Measurements from ENCODE around the gene CRTAC1. TPM values are rescaled to one million over a fixed set of nuclear protein-coding genes. Genes with fewer than 3 reads are reported as not detected.

Gene CRTAC1
- total and polyA plus RNA-seq, 4 donors = 0.14 to 0.33 (median 0.26) TPM

GRCh38 chr10:97914171-97914836 is 116.1 kb downstream of the CRTAC1 start:
- TF ChIP-seq YY1 (IDR thresholded peaks at IDR 0.05) (no peak), NR2F2 (IDR thresholded peaks at IDR 0.05) (no peak), MAX (IDR thresholded peaks at IDR 0.05) (no peak), GABPA (IDR thresholded peaks at IDR 0.05 in 1 of 2, conservative IDR thresholded peaks at IDR 0.05 in 1 of 2) (no peak), EGR1 (IDR thresholded peaks at IDR 0.05; ENCODE audit: low read depth in 2 of 2) (no peak), FOXA1 (IDR thresholded peaks at IDR 0.05) (no peak), SP1 (IDR thresholded peaks at IDR 0.05) (no peak), FOXA2 (IDR thresholded peaks at IDR 0.05) (no peak), TAF1 (conservative IDR thresholded peaks at IDR 0.05) (no peak), REST (IDR thresholded peaks at IDR 0.05) (no peak), HNF4A (conservative IDR thresholded peaks at IDR 0.05) (no peak), RAD21 (IDR thresholded peaks at IDR 0.05) (no peak)
- TF ChIP-seq, protein P1, sequence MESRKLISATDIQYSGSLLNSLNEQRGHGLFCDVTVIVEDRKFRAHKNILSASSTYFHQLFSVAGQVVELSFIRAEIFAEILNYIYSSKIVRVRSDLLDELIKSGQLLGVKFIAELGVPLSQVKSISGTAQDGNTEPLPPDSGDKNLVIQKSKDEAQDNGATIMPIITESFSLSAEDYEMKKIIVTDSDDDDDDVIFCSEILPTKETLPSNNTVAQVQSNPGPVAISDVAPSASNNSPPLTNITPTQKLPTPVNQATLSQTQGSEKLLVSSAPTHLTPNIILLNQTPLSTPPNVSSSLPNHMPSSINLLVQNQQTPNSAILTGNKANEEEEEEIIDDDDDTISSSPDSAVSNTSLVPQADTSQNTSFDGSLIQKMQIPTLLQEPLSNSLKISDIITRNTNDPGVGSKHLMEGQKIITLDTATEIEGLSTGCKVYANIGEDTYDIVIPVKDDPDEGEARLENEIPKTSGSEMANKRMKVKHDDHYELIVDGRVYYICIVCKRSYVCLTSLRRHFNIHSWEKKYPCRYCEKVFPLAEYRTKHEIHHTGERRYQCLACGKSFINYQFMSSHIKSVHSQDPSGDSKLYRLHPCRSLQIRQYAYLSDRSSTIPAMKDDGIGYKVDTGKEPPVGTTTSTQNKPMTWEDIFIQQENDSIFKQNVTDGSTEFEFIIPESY (IDR thresholded peaks at IDR 0.05) = no peak
- TF ChIP-seq, protein P2, sequence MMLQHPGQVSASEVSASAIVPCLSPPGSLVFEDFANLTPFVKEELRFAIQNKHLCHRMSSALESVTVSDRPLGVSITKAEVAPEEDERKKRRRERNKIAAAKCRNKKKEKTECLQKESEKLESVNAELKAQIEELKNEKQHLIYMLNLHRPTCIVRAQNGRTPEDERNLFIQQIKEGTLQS (IDR thresholded peaks at IDR 0.05) = no peak
- TF ChIP-seq, protein P3, sequence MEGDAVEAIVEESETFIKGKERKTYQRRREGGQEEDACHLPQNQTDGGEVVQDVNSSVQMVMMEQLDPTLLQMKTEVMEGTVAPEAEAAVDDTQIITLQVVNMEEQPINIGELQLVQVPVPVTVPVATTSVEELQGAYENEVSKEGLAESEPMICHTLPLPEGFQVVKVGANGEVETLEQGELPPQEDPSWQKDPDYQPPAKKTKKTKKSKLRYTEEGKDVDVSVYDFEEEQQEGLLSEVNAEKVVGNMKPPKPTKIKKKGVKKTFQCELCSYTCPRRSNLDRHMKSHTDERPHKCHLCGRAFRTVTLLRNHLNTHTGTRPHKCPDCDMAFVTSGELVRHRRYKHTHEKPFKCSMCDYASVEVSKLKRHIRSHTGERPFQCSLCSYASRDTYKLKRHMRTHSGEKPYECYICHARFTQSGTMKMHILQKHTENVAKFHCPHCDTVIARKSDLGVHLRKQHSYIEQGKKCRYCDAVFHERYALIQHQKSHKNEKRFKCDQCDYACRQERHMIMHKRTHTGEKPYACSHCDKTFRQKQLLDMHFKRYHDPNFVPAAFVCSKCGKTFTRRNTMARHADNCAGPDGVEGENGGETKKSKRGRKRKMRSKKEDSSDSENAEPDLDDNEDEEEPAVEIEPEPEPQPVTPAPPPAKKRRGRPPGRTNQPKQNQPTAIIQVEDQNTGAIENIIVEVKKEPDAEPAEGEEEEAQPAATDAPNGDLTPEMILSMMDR (IDR thresholded peaks at IDR 0.05; ENCODE audit: low read depth, low read length, missing input control) = no peak

More at GRCh38 chr10:97914171-97914836, 116.1 kb downstream of the CRTAC1 start:
- Histone ChIP-seq H3K9me3 (ENCODE audit: control insufficient read depth in 4 of 4, low read length in 3 of 4) (no peaks in the 10 kb centered on the region), H3K27ac (ENCODE audit: low read depth in 1 of 2, low read length in 2 of 2) (no peak overlapping the region), H3K4me3 (ENCODE audit: low read depth in 1 of 3, low read length in 3 of 3) (no peak overlapping the region), H3K4me1 (ENCODE audit: control insufficient read depth in 4 of 4, insufficient read depth in 4 of 4, low read length in 3 of 4) (peaks cover 0 to 7% (median under 1%) of the 10 kb centered on the region in 4 donors), H3K36me3 (ENCODE audit: control insufficient read depth in 4 of 4, insufficient read depth in 3 of 4, low read depth in 1 of 4, low read length in 3 of 4) (no peaks in the 10 kb centered on the region), H3K27me3 (ENCODE audit: control insufficient read depth in 4 of 4, insufficient read depth in 4 of 4, low read length in 3 of 4) (no peaks in the 10 kb centered on the region), H3K9ac (ENCODE audit: low read depth in 1 of 2, low read length in 2 of 2) (no peak overlapping the region)
- WGBS = 39% methylated on average over 10 of the region's 10 CpGs
- DNase-seq (ENCODE audit: low spot score) = no peak

All from liver (tissue), 9 donors.